ENCODE results near the gene NID1. TPM values are rescaled to one million over a fixed set of nuclear protein-coding genes. Genes with fewer than 3 reads are reported as not detected.

NID1 gene
- polyA plus RNA-seq, 1 donor (not counting 4 experiments of a cell fraction or from before 2014, with no cell fraction given): 1.8 TPM

- dilution Hi-C loops (cut with MboI; ENCODE audit: extremely low pct_ligation_motif_present, low sequenced_read_pairs): no loop called here
- DNase-seq (ENCODE audit: low read depth, low spot score): no peak
These were observed 49.3 kb upstream of the NID1 start for GRCh38 chr1:236114076-236114747.

GRCh38 chr1:236113324-236114032 lies 48.6 kb upstream of the NID1 start:
- Histone ChIP-seq H4K20me1 (ENCODE audit: control insufficient read depth, extremely low read depth, insufficient read depth, low read length) (no peaks in the 10 kb centered on the region), H2AFZ (ENCODE audit: control insufficient read depth, low read length) (no peak overlapping the region), H3K4me2 (ENCODE audit: control insufficient read depth, extremely low read depth, insufficient read depth, low read depth, low read length) (no peak overlapping the region), H3K4me1 (ENCODE audit: control insufficient read depth, extremely low read depth, insufficient read depth, low read length) (peaks cover 5% of the 10 kb centered on the region), H3K27ac (ENCODE audit: control insufficient read depth, insufficient read depth, low read length) (no peak overlapping the region), H3K79me2 (ENCODE audit: control insufficient read depth, insufficient read depth, low read length) (no peaks in the 10 kb centered on the region), H3K9ac (ENCODE audit: control insufficient read depth, extremely low read depth, insufficient read depth, low read length) (no peak overlapping the region), H3K36me3 (ENCODE audit: control insufficient read depth in 2 of 2, extremely low read depth in 1 of 2, insufficient read depth in 2 of 2, low read length in 2 of 2) (no peaks in the 10 kb centered on the region), H3K27me3 (ENCODE audit: control insufficient read depth, extremely low read depth, insufficient read depth, low read length) (no peaks in the 10 kb centered on the region), H3K4me3 (ENCODE audit: control insufficient read depth in 2 of 3, extremely low read depth in 1 of 3, insufficient read depth in 2 of 3, low read depth in 1 of 3, low read length in 3 of 3) (no peak overlapping the region), H3K9me1 (ENCODE audit: control insufficient read depth, extremely low read depth, insufficient read depth, low read length) (no peaks in the 10 kb centered on the region), H3K9me3 (ENCODE audit: control insufficient read depth, low read depth, low read length) (no peaks in the 10 kb centered on the region)
- dilution Hi-C loops (cut with MboI; ENCODE audit: extremely low pct_ligation_motif_present, low sequenced_read_pairs): no loop called here
- no peak for FAIRE-seq
- DNase-seq (ENCODE audit: low read depth, low spot score): no peak
- TF ChIP-seq CTCF (optimal IDR thresholded peaks at IDR 0.05 in 1 of 3, IDR thresholded peaks at IDR 0.05 in 1 of 3, conservative IDR thresholded peaks at IDR 0.05 in 1 of 3; ENCODE audit: extremely low read depth in 1 of 3, insufficient read depth in 2 of 3, low read length in 3 of 3) (no peak), EZH2 (IDR thresholded peaks at IDR 0.05; ENCODE audit: low read length) (no peak)

More at GRCh38 chr1:236114076-236114747, 49.3 kb upstream of the NID1 start:
- no peak overlapping the region for H3K4me3 ChIP-seq (ENCODE audit: control insufficient read depth in 2 of 3, extremely low read depth in 1 of 3, insufficient read depth in 2 of 3, low read depth in 1 of 3, low read length in 3 of 3)
- no peaks in the 10 kb centered on the region for H3K79me2 ChIP-seq (ENCODE audit: control insufficient read depth, insufficient read depth, low read length)
- H3K4me1 ChIP-seq (ENCODE audit: control insufficient read depth, extremely low read depth, insufficient read depth, low read length): peaks cover 5% of the 10 kb centered on the region
- TF ChIP-seq EZH2 (IDR thresholded peaks at IDR 0.05; ENCODE audit: low read length) (no peak), CTCF (optimal IDR thresholded peaks at IDR 0.05 in 1 of 3, IDR thresholded peaks at IDR 0.05 in 1 of 3, conservative IDR thresholded peaks at IDR 0.05 in 1 of 3; ENCODE audit: extremely low read depth in 1 of 3, insufficient read depth in 2 of 3, low read length in 3 of 3) (no peak)
- no peaks in the 10 kb centered on the region for H3K9me3 ChIP-seq (ENCODE audit: control insufficient read depth, low read depth, low read length)
- no peak overlapping the region for H3K4me2 ChIP-seq (ENCODE audit: control insufficient read depth, extremely low read depth, insufficient read depth, low read depth, low read length)
- no peak overlapping the region for H2AFZ ChIP-seq (ENCODE audit: control insufficient read depth, low read length)
- H4K20me1 ChIP-seq (ENCODE audit: control insufficient read depth, extremely low read depth, insufficient read depth, low read length): no peaks in the 10 kb centered on the region
- FAIRE-seq: no peak
- H3K27ac ChIP-seq (ENCODE audit: control insufficient read depth, insufficient read depth, low read length): no peak overlapping the region
- no peak overlapping the region for H3K9ac ChIP-seq (ENCODE audit: control insufficient read depth, extremely low read depth, insufficient read depth, low read length)
- H3K27me3 ChIP-seq (ENCODE audit: control insufficient read depth, extremely low read depth, insufficient read depth, low read length): no peaks in the 10 kb centered on the region
- no peaks in the 10 kb centered on the region for H3K9me1 ChIP-seq (ENCODE audit: control insufficient read depth, extremely low read depth, insufficient read depth, low read length)
- no peaks in the 10 kb centered on the region for H3K36me3 ChIP-seq (ENCODE audit: control insufficient read depth in 2 of 2, extremely low read depth in 1 of 2, insufficient read depth in 2 of 2, low read length in 2 of 2)

Data from keratinocyte (primary cell).